HG02678 (cell line): Measurements from ENCODE around the gene CHAF1A.

ENCODE experiments used
- ATAC-seq: cut with Tn5 transposase; IDR thresholded peaks from one replicate; pipeline ENCODE4 v1.9.1; 2021; ENCODE audit warnings: mild to moderate bottlenecking, moderate library complexity; ENCODE audit not compliant: unreplicated experiment

The CHAF1A gene

DNA sequence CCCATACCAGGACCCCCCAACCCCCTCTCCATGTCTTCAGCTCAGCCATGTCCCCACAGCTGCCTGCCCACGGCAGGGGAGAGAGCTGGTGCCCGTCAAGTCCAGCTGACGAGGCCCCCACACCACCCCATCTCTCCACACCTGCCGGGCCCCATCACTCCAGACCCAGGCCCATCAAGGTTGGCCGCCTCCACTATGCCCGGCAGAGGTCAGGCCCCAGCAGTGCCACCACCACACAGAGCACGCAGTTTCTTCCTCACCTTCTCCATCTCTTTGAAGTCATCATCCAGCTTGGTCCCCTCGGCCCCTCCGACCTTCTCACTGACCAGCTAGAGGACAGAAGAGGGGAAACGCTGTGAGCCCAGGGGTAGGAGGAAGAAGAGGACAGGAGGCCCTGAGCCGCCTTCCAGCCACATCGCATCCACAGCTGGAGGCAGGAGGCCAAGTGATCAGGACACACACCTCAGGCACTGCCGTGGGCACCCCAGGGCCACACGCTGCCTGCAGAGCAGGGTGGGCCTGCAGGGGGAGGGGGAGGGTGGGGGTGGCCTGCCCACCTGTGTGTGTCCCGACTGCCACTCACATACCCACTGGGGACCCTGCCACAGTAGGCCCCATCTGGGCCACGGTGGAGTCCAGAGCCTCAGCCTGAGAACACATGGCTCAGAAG is 35.6 kb upstream of the CHAF1A start:
- no peak for ATAC-seq

DNA sequence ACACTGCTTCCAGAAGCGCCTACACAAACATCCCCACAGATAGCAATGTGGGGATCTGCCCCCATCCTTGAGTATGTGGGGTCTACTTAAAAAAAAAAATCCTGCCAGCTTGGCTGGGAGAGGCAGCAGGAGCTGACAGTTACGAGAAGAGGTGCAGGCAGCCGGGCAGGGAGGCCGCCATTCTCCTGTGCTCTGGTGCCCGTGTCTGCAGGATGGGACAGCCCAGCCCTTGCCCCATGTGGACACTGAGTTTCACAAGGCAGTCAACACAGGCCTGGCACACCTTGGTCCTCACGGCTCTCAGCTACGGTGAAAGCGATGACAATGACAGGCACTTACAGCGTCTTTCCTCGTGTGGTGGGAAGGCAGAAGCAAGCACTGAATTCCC is 35.1 kb upstream of the CHAF1A start:
- no peak for ATAC-seq

DNA sequence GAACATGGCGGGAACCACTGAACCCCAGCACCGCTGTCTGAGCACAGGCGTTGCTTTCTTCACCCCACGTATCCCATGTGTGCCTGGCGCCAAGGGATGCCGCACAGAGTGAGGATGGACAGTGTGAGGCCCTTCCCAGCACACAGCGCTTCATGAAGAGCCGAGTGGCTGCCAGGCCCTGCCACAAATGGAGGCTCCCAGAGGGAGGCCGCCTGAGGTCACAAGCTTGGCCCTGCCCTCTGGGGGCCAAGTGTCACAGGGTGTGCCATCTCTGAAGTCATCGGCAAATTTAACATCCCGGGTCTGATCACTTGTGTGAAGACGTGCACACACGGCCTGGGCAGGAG is 34.7 kb upstream of the CHAF1A start:
- ATAC-seq, result no peak

GRCh38 chr19:4368128-4368820 is 34.2 kb upstream of the CHAF1A start:
- ATAC-seq, result no peak

DNA sequence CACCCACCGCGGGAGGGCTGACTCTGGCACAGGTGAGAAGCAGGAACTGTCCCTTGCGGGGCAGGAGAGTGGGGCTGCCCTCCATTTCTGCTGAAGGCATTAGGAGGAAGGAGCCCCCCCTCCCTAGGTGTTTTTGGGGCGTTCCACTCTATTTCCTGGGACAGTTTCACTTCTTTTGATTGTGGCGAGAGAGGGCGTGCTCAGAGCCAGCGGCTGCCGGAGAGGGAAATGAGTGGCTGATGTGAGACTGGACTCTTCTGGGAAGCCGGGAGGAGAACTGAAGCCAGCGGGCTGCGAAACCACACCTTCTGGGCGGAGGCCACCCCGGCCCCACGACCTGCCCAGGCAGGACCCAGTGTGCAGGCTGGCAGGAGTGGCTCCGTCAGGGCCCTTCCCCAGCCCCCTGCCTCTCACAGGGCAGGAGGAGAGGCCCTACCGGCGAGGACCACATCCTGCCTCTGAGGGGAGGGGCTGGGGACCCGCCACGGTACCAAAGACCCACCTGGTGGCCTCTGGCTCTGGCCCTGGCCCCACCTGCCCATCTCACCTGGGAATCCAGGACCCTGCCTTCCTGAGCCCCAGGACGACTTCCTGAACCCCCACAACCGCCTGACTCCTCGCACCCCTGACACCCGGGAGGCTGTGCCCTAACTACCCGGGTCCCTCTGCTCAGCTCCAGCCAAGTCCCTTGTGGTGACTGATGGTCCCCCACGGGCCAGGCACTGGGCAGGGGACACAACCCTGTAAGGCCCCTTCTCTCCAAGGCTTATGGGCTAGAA is 33.1 kb upstream of the CHAF1A start:
- peak; percentile 55 for ATAC-seq

GRCh38 chr19:4369888-4370260 is 32.6 kb upstream of the CHAF1A start:
- peak; percentile 48 for ATAC-seq

GRCh38 chr19:4370418-4371041 is 31.9 kb upstream of the CHAF1A start:
- no peak for ATAC-seq

- ATAC-seq, result no peak
These were observed 30.9 kb upstream of the CHAF1A start for GRCh38 chr19:4371247-4372164.

DNA sequence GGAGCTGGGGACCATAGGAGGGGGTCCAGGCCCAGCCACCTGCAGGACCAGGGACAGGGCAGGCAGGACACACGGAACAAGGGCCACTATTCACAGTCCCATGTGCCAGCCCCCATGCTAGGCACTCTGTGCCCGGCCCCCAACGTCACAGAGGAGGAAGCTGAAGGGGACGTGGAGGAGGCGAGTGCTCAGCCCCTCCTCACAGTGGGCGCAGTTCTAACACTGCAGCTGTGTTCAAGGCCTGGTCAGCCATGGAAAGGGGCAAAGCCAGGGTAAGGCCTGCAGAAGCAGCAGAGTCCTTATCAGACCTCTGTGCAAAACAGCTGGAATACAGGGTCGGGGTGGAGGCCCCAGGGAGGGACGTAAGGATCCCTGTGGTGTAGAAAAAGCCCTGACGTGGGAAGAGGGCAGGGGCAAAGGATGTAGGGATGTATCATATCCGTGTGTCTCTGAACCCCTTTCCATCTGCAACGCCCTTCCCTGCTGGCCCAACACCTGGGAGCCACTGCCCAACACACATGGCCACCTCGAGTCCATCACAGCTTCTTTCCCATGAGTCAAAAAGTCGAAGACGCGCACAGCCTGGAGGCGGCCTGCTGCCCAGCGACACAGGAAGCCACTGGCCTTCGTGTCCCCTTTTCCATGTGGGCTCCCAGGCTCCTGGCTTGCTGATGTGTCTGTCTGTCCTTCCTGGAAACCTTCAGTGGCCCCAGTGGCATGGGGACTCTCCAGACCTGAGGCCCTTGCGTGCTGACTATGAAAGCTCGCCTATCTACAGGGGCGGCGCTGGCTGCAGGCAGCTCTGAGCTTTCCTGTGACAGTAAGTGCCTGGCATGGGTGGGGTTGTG is 30.1 kb upstream of the CHAF1A start:
- ATAC-seq, result no peak

GRCh38 chr19:4373013-4373367 is 29.4 kb upstream of the CHAF1A start:
- ATAC-seq, result no peak

DNA sequence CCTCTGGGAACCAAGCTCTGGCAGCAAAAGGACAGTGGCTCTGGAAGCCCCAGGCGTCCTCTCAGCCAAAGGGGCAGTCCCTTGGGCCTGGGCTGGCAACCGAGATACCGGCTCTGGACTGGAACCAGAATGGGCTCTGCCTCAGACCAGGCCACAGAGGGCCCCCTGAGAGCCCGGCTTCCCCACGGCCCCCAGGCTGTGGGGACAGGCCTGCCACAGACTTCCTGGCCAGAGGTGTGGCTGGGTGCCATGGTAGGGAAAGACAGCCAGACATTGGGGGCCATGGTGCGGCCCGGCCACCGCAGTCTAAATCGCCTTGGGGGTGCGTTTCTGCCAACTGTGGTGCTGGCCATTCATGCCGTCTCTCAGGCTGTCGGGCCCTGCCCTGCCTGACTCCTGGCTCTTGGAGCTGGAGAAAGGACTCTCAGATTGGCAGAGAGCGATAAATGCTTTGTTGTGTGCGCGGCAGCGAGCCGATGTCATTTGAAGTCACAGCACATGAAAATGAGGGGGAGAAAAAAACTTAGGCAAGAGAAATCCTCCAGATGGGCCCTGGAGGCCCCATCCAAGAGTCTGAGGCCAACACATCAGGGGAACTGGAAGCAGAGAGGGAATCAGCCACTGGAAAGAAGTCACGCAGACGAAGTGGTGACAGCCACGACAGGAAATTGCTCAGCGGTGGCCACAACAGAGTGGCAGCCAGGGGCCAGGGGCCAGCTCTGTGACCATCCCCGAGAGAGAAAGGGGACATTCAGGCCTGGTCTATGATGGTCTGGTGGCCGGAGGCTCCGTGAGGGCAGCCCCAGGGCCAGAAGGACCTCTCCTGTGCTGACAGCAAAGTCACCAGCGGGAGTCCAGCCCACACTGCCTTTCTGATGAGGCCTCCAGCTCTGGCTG is 28.6 kb upstream of the CHAF1A start:
- ATAC-seq, result no peak

DNA sequence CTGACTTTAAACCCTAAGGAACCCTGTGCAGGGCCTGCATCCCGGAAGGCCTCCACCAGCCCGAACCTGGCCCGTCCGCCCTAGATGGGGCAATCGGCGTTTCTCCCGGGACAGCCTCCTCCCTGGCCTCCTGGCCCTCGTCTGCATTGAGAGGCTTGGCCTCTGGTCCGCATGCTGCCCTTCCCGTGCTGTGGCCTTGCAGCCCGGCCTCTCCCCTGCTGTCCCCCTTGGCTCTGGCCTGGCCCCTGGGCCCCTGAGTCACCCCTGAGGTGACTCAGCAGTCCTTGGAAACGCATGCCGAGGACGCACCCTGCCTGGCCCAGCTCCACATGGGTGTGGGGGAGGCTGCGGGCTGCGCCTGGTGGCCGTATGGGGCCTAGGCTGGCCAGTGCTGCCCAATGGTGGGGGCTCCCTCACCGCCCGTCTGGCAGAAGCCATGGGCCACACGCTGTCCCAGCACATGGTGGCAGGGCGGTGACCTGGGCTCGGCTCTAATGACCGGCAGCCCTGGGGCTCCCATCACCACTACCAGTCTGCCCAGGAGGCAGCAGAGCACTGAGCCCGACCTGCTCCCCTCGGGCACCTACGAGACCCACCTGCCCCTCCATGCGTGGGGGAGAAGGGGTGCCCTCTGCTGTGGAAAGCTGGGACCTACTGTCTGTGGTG is 27.8 kb upstream of the CHAF1A start:
- ATAC-seq, result no peak

DNA sequence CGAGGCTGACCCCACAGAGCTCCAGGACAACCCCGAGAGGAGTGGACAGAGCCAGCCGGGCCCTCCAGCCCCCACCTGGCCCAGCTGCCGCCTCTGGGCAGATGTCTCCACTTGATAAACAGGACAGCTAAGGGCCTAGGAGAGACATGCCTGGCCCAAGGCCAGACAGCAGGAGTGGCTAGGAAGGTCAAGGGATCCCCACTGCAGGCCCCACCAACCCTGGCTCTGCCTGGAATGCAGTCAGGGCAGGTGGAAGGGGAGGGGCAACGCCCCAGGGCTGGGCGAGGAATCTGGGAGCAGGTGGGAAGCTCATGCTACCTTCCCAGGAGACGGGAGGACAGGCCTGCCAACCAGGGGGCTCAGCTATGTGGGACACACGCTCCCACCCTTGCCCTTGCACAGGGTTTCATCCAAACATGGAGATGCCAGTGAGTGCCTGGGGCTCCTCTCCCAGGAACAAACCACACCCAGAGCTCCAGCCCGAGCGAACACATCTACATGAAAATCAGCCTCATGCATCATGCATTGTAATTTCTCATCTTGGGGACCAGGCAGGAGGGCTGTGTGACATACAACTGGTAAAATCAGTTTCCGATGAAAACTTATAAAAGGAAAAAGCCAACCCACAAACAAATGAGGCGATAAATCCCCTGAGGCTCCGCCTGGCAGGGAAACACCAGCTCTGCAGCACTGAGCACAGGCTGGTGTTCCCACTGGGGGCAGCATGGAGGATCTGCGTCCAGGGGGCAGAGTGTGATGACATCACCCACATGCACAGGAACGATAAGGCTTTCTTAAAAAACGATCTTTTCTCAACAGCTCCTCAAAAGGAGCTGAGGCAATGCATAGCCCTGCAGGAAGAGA is 27.0 kb upstream of the CHAF1A start:
- ATAC-seq, result peak; percentile 49

- peak; percentile 18 for ATAC-seq
These were observed 26.3 kb upstream of the CHAF1A start for GRCh38 chr19:4376028-4376670.

- no peak for ATAC-seq
These were observed 25.8 kb upstream of the CHAF1A start for GRCh38 chr19:4376671-4376990.

GRCh38 chr19:4376991-4377781 is 25.3 kb upstream of the CHAF1A start:
- no peak for ATAC-seq
